Activated naive CD8-positive, alpha-beta T cell (primary cell): Measurements from ENCODE around the gene SLCO3A1.
A peak's percentile ranks its signal among the peaks of the same experiment; 100 is the strongest.

ENCODE experiments used
- H3K27ac Mint-ChIP-seq: one replicate; pipeline ENCODE4 v1.8.0; 2021; ENCODE audit warnings: mixed read lengths
- H3K27me3 Mint-ChIP-seq: one replicate; pipeline ENCODE4 v1.8.0; 2021; ENCODE audit warnings: mixed read lengths
- H3K36me3 Mint-ChIP-seq: one replicate; pipeline ENCODE4 v1.8.0; 2021; ENCODE audit warnings: mixed read lengths
- H3K4me1 Mint-ChIP-seq: one replicate; pipeline ENCODE4 v1.8.0; 2021; ENCODE audit warnings: low read depth, mixed read lengths
- H3K4me3 Mint-ChIP-seq: one replicate; pipeline ENCODE4 v1.8.0; 2021; ENCODE audit warnings: mild to moderate bottlenecking, mixed read lengths
- H3K9me3 Mint-ChIP-seq: one replicate; pipeline ENCODE4 v1.8.0; 2021; ENCODE audit warnings: low read depth, mixed read lengths

Gene SLCO3A1

GRCh38 chr15:91853511-91853947 is at the start of gene SLCO3A1:
Gene SLCO3A1, plus strand, starts transcription at chr15:91853708.
- no peaks in the 10 kb centered on the region for H3K36me3 Mint-ChIP-seq
- H3K27me3 Mint-ChIP-seq, result no peaks in the 10 kb centered on the region
- H3K27ac Mint-ChIP-seq, result peak within 1 kb of the TSS; percentile 86
- peaks cover 67% of the 10 kb centered on the region for H3K4me1 Mint-ChIP-seq
- H3K9me3 Mint-ChIP-seq, result no peaks in the 10 kb centered on the region
- peak within 1 kb of the TSS; percentile 88 for H3K4me3 Mint-ChIP-seq

- Mint-ChIP-seq H3K9me3 (no peaks in the 10 kb centered on the region), H3K4me3 (no peak overlapping the region), H3K27me3 (peaks cover 8% of the 10 kb centered on the region), H3K36me3 (peaks cover 4% of the 10 kb centered on the region), H3K4me1 (no peaks in the 10 kb centered on the region), H3K27ac (no peak overlapping the region)
Observed at GRCh38 chr15:91807122-91807521, 46.4 kb upstream of the SLCO3A1 start.

GRCh38 chr15:91813924-91814323 is 39.6 kb upstream of the SLCO3A1 start:
- no peaks in the 10 kb centered on the region for H3K4me1 Mint-ChIP-seq
- H3K27me3 Mint-ChIP-seq, result peaks cover 2% of the 10 kb centered on the region
- H3K27ac Mint-ChIP-seq, result no peak overlapping the region
- peaks cover 11% of the 10 kb centered on the region for H3K36me3 Mint-ChIP-seq
- no peak overlapping the region for H3K4me3 Mint-ChIP-seq
- peaks cover 19% of the 10 kb centered on the region for H3K9me3 Mint-ChIP-seq

GRCh38 chr15:91816942-91817341 is 36.6 kb upstream of the SLCO3A1 start:
- Mint-ChIP-seq H3K27ac (no peak overlapping the region), H3K27me3 (peaks cover 2% of the 10 kb centered on the region), H3K9me3 (peaks cover 19% of the 10 kb centered on the region), H3K4me3 (no peak overlapping the region), H3K4me1 (no peaks in the 10 kb centered on the region), H3K36me3 (peaks cover 7% of the 10 kb centered on the region)

- H3K9me3 Mint-ChIP-seq, result no peaks in the 10 kb centered on the region
- H3K27me3 Mint-ChIP-seq, result no peaks in the 10 kb centered on the region
- no peaks in the 10 kb centered on the region for H3K4me1 Mint-ChIP-seq
- H3K27ac Mint-ChIP-seq, result no peak overlapping the region
- H3K36me3 Mint-ChIP-seq, result no peaks in the 10 kb centered on the region
- H3K4me3 Mint-ChIP-seq, result no peak overlapping the region
Observed at GRCh38 chr15:91821458-91821857, 32.0 kb upstream of the SLCO3A1 start.

- Mint-ChIP-seq H3K4me3 (no peak overlapping the region), H3K27me3 (no peaks in the 10 kb centered on the region), H3K4me1 (no peaks in the 10 kb centered on the region), H3K27ac (no peak overlapping the region), H3K36me3 (no peaks in the 10 kb centered on the region), H3K9me3 (no peaks in the 10 kb centered on the region)
Observed at GRCh38 chr15:91824256-91824655, 29.3 kb upstream of the SLCO3A1 start.

GRCh38 chr15:91826443-91826842 is 27.1 kb upstream of the SLCO3A1 start:
- Mint-ChIP-seq H3K36me3 (no peaks in the 10 kb centered on the region), H3K9me3 (no peaks in the 10 kb centered on the region), H3K27me3 (peaks cover 2% of the 10 kb centered on the region), H3K4me3 (no peak overlapping the region), H3K27ac (no peak overlapping the region), H3K4me1 (no peaks in the 10 kb centered on the region)

- no peaks in the 10 kb centered on the region for H3K4me1 Mint-ChIP-seq
- no peak overlapping the region for H3K4me3 Mint-ChIP-seq
- H3K27ac Mint-ChIP-seq, result no peak overlapping the region
- H3K9me3 Mint-ChIP-seq, result no peaks in the 10 kb centered on the region
- no peaks in the 10 kb centered on the region for H3K36me3 Mint-ChIP-seq
- H3K27me3 Mint-ChIP-seq, result peaks cover 4% of the 10 kb centered on the region
Observed at GRCh38 chr15:91833056-91833455, 20.5 kb upstream of the SLCO3A1 start.

GRCh38 chr15:91839867-91840266 is 13.6 kb upstream of the SLCO3A1 start:
- Mint-ChIP-seq H3K4me3 (no peak overlapping the region), H3K4me1 (no peaks in the 10 kb centered on the region), H3K9me3 (peaks cover 6% of the 10 kb centered on the region), H3K27ac (no peak overlapping the region), H3K27me3 (peaks cover 11% of the 10 kb centered on the region), H3K36me3 (peaks cover 2% of the 10 kb centered on the region)

GRCh38 chr15:91841861-91842260 is 11.6 kb upstream of the SLCO3A1 start:
- peaks cover 6% of the 10 kb centered on the region for H3K9me3 Mint-ChIP-seq
- peaks cover 12% of the 10 kb centered on the region for H3K27me3 Mint-ChIP-seq
- H3K27ac Mint-ChIP-seq, result no peak overlapping the region
- peaks cover 2% of the 10 kb centered on the region for H3K36me3 Mint-ChIP-seq
- no peaks in the 10 kb centered on the region for H3K4me1 Mint-ChIP-seq
- no peak overlapping the region for H3K4me3 Mint-ChIP-seq

- no peak overlapping the region for H3K4me3 Mint-ChIP-seq
- H3K27me3 Mint-ChIP-seq, result peaks cover 10% of the 10 kb centered on the region
- peaks cover 6% of the 10 kb centered on the region for H3K9me3 Mint-ChIP-seq
- H3K36me3 Mint-ChIP-seq, result peaks cover 2% of the 10 kb centered on the region
- H3K4me1 Mint-ChIP-seq, result peaks cover 4% of the 10 kb centered on the region
- H3K27ac Mint-ChIP-seq, result no peak overlapping the region
Observed at GRCh38 chr15:91844341-91844740, 9.2 kb upstream of the SLCO3A1 start.

GRCh38 chr15:91844928-91845327 is 8.6 kb upstream of the SLCO3A1 start:
- Mint-ChIP-seq H3K4me3 (no peak overlapping the region), H3K27ac (no peak overlapping the region), H3K36me3 (peaks cover 2% of the 10 kb centered on the region), H3K9me3 (peaks cover 6% of the 10 kb centered on the region), H3K27me3 (peaks cover 10% of the 10 kb centered on the region), H3K4me1 (peaks cover 10% of the 10 kb centered on the region)

- H3K27ac Mint-ChIP-seq, result no peak overlapping the region
- peaks cover 10% of the 10 kb centered on the region for H3K27me3 Mint-ChIP-seq
- peaks cover 2% of the 10 kb centered on the region for H3K36me3 Mint-ChIP-seq
- no peak overlapping the region for H3K4me3 Mint-ChIP-seq
- H3K4me1 Mint-ChIP-seq, result peaks cover 11% of the 10 kb centered on the region
- peaks cover 6% of the 10 kb centered on the region for H3K9me3 Mint-ChIP-seq
Observed at GRCh38 chr15:91845720-91846119, 7.8 kb upstream of the SLCO3A1 start.

- H3K36me3 Mint-ChIP-seq, result no peaks in the 10 kb centered on the region
- H3K4me1 Mint-ChIP-seq, result peaks cover 24% of the 10 kb centered on the region
- peak overlapping the region; percentile 46 for H3K27ac Mint-ChIP-seq
- H3K27me3 Mint-ChIP-seq, result peaks cover 1% of the 10 kb centered on the region
- H3K9me3 Mint-ChIP-seq, result no peaks in the 10 kb centered on the region
- H3K4me3 Mint-ChIP-seq, result peak overlapping the region; percentile 42
Observed at GRCh38 chr15:91849180-91849579, 4.3 kb upstream of the SLCO3A1 start.

GRCh38 chr15:91849749-91850161 is 3.8 kb upstream of the SLCO3A1 start:
- peak overlapping the region; percentile 46 for H3K27ac Mint-ChIP-seq
- peak overlapping the region; percentile 42 for H3K4me3 Mint-ChIP-seq

GRCh38 chr15:91852741-91853510 is 582 bp upstream of the SLCO3A1 start:
- Mint-ChIP-seq H3K4me3 (peak overlapping the region; percentile 88), H3K4me1 (peaks cover 61% of the 10 kb centered on the region), H3K27ac (peak overlapping the region; percentile 86), H3K9me3 (no peaks in the 10 kb centered on the region), H3K36me3 (no peaks in the 10 kb centered on the region), H3K27me3 (no peaks in the 10 kb centered on the region)

More at GRCh38 chr15:91849749-91850161, 3.8 kb upstream of the SLCO3A1 start:
- no peaks in the 10 kb centered on the region for H3K36me3 Mint-ChIP-seq
- H3K9me3 Mint-ChIP-seq, result no peaks in the 10 kb centered on the region
- H3K4me1 Mint-ChIP-seq, result peaks cover 30% of the 10 kb centered on the region
- H3K27me3 Mint-ChIP-seq, result peaks cover 1% of the 10 kb centered on the region
